C4-2B (cell line): ENCODE data around the gene NOA1.

Source experiments
- CTCF ChIP-seq: fragments of 450-650 bp; conservative IDR thresholded peaks from 2 replicates; pipeline ENCODE4 v1.5.1; 2017; ENCODE audit warnings: mild to moderate bottlenecking
- ZFX ChIP-seq: fragments of 450-650 bp; IDR thresholded peaks from 2 replicates; pipeline ENCODE4 v1.6.1; 2017

GRCh38 chr4:56977321-56978012, at the start of gene NOA1:
- TF ChIP-seq CTCF (no peak), ZFX (no peak)
